GM10266 (cell line): ENCODE data around the gene KPNB1.

Experiments used
- DNase-seq: peaks from one replicate; pipeline ENCODE4 v3.0.0; 2012; ENCODE audit errors: extremely low spot score
- CTCF ChIP-seq: IDR thresholded peaks from 2 replicates; pipeline ENCODE4 v1.5.1; 2012; ENCODE audit warnings: mild to moderate bottlenecking, low read depth; ENCODE audit not compliant: control insufficient read depth, insufficient read depth; ENCODE audit errors: missing control alignments

Gene KPNB1

DNA sequence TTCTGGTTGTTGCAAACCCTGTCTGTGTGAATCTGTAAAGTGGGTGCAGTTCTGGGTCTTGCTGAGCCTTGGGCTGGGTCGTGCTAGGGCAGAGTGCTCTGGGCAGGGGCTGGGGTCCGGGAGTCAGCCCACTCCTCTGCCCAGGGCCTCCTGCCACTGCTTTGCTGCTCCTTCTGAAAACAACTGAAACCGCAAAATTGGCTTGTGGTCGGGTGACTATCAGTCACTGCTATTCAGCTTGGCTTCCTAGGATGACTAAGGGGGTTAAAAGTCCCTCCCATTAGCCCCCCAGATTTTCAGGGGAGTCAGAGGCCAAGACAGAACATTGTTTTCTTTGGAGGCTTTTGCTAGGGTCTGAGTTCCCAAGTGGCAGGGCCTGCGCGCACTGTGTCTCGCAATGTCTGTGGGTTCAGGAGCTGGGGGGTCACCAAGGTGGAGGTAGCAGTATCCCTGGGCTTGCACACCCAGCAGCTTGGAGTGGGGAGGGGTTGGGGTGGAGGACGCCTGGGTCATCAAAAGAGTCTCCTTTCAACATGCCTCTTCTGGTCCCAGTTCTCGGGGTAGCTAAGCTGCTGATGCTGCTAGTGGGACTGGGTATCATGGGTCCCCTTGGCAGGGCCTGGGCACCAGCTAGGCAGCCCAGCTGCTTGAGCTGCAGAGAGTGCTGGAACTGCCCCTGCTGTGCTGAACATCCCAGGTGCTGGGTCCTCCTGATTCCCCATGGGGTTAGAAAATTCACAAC is 69.9 kb downstream of the KPNB1 start:
- no peak for DNase-seq
- TF ChIP-seq CTCF, result no peak

- TF ChIP-seq CTCF, result no peak
- no peak for DNase-seq
Measured at GRCh38 chr17:47720196-47720595, 70.5 kb downstream of the KPNB1 start.

DNA sequence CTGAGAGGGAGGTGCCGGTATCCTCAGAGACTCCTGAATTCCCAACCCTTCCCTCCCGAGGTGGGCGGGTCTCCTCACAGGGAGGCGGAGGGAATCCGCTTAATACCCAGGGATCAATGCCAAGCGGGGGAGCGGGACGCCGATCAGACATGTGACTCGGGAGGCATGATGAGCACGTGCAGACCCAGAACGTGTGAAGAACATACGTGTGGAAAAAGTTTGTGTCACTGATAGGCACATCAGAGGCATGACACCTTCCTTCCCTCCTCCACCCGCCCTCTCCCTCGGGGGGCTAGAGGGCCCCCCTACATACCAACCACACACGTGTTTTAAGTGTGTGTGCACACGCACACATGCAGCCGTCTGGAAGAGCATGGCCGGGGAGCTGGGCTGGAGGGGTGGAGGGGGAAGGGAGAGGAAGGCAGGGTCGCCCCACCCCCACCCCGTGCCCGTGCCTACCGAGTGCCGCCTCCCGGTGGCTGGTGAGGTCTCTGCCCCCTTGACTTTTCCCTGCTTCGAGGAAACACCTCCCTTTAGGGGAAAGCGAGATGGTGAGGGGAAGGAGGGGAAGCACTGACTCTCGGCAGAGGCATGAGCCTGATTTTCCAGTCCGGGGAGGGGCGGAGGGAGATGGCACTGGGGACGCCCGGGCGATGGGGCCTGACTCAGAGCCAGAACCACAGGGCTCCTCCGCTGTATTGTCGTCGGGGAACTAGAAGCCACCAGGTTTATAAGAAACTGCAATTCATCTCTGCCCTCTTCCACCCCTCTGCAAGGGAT is 71.2 kb downstream of the KPNB1 start:
- TF ChIP-seq CTCF, result no peak
- peak; percentile 67 for DNase-seq

DNA sequence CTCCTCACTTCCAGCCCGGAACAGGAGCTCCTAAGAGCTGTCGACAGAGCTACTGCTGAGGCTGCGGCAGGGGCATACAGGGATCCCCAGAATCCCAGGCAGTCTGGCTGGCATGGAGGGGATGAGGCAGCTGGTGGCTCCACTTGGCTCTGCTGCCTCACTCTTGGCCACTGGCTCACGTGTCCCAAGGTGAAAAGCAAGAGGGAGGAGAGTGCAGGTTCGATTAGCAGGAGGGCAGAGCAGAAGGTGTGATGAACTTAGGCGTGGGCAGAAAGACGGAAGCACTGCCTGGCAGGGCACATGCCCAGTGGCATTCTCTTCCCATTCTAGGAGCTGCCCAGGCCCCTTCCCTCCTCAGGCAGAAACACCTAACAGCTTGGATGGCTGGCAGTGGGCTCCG is 72.0 kb downstream of the KPNB1 start:
- DNase-seq, result no peak

GRCh38 chr17:47724705-47725104 is 75.0 kb downstream of the KPNB1 start:
- no peak for TF ChIP-seq CTCF

More for the DNA sequence above, 72.0 kb downstream of the KPNB1 start:
- no peak for TF ChIP-seq CTCF

DNA sequence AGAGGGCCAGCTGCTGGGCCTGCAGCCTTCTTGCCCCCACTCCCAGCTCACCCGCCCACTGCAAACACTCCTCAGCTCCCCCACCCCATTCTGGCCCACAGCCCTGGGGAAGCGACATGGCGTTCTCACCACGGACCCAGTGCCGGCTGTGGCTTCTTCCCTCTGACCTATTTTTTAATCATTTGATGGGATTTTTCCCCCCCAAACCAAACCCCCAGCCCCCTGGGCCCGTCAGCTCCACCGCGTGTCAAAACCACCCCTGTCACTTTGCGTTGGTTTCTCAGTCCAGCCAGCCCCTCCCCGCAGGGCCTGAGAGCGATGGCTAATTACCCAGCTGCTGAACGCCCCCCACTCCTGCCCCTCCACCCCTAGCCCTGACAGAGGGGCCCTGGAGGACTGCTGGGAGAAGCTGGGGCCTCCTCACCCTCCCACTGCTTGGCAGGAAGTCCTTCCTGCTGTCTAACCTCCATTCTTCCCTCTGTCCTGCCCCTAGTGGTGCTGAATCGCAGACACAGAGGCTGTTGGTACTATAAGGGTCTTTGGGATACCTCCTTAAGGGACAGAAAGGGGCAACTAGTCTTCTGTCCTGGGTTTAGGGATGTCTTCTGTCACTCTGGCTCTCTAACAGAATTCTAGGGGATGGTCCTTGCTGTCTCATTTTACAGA is 75.9 kb downstream of the KPNB1 start:
- no peak for TF ChIP-seq CTCF
- no peak for DNase-seq

More at GRCh38 chr17:47724705-47725104, 75.0 kb downstream of the KPNB1 start:
- DNase-seq, result no peak
